IPS DF 4.7 (cell line): Measurements from ENCODE around the gene ZNF783.
"Not testable (repeated sequence)": the region's sequence is repeated elsewhere in the genome, so short reads cannot be mapped to it uniquely, and the experiment has no call there.

Experiments
- DNase-seq: peaks from one replicate; pipeline ENCODE4 v3.0.0-alpha.2; 2013; ENCODE audit warnings: low spot score; ENCODE audit errors: extremely low read depth

The ZNF783 gene

GRCh38 chr7:149240637-149241036 lies 21.4 kb upstream of the ZNF783 start:
- no peak for DNase-seq

GRCh38 chr7:149241696-149242095 lies 20.3 kb upstream of the ZNF783 start:
- no peak for DNase-seq

GRCh38 chr7:149245244-149245643 lies 16.8 kb upstream of the ZNF783 start:
- DNase-seq = no peak

- no peak for DNase-seq
Observed at GRCh38 chr7:149245744-149246143, 16.3 kb upstream of the ZNF783 start.

GRCh38 chr7:149248777-149249176 lies 13.2 kb upstream of the ZNF783 start:
- DNase-seq = no peak

- not testable (repeated sequence) for DNase-seq
Observed at GRCh38 chr7:149250151-149250550, 11.8 kb upstream of the ZNF783 start.

GRCh38 chr7:149251518-149251917 lies 10.5 kb upstream of the ZNF783 start:
- DNase-seq = not testable (repeated sequence)

GRCh38 chr7:149252378-149252777 lies 9.6 kb upstream of the ZNF783 start:
- DNase-seq = no peak

- DNase-seq = no peak
Observed at GRCh38 chr7:149253665-149254064, 8.3 kb upstream of the ZNF783 start.

- no peak for DNase-seq
Observed at GRCh38 chr7:149254181-149254858, 7.7 kb upstream of the ZNF783 start.

- DNase-seq = no peak
Observed at GRCh38 chr7:149255174-149255573, 6.8 kb upstream of the ZNF783 start.

GRCh38 chr7:149256568-149256967 lies 5.4 kb upstream of the ZNF783 start:
- no peak for DNase-seq

- no peak for DNase-seq
Observed at GRCh38 chr7:149257146-149257545, 4.8 kb upstream of the ZNF783 start.

- no peak for DNase-seq
Observed at GRCh38 chr7:149261316-149261828, 624 bp upstream of the ZNF783 start.

- no peak for DNase-seq
Observed at GRCh38 chr7:149266451-149266850, 4.5 kb downstream of the ZNF783 start.

GRCh38 chr7:149267733-149268132 lies 5.7 kb downstream of the ZNF783 start:
- no peak for DNase-seq

GRCh38 chr7:149274424-149274823 lies 12.4 kb downstream of the ZNF783 start:
- DNase-seq = not testable (repeated sequence)

- no peak for DNase-seq
Observed at GRCh38 chr7:149277871-149278270, 15.9 kb downstream of the ZNF783 start.

- no peak for DNase-seq
Observed at GRCh38 chr7:149278396-149278795, 16.4 kb downstream of the ZNF783 start.

- no peak for DNase-seq
Observed at GRCh38 chr7:149279111-149279743, 17.2 kb downstream of the ZNF783 start.

- no peak for DNase-seq
Observed at GRCh38 chr7:149280151-149280550, 18.2 kb downstream of the ZNF783 start.

- DNase-seq = no peak
Observed at GRCh38 chr7:149280661-149281507, 18.9 kb downstream of the ZNF783 start.
